Motor neuron (in vitro differentiated cells): ENCODE measurements around the gene SEZ6L. TPM values are rescaled to one million over a fixed set of nuclear protein-coding genes. Genes with fewer than 3 reads are reported as not detected.

ENCODE experiments used
- ATAC-seq, 8 experiments: fragments of 200-7000 bp; cut with Tn5 transposase; replicated peaks in 6 of 8; 2 replicates each; pipeline ENCODE4 v1.8.0; 2021; ENCODE audit warnings: mild to moderate bottlenecking in 8 of 8, moderate library complexity in 8 of 8
- H3K27ac ChIP-seq, 2 donors: fragments of 250-450 bp; sonication (Bioruptor Pico); 2 replicates each; pipeline ENCODE4 v1.9.0; 2021; ENCODE audit warnings: antibody characterized with exemption in 2 of 2, mild to moderate bottlenecking in 2 of 2, moderate library complexity in 1 of 2
- H3K4me1 ChIP-seq, 2 donors: fragments of 250-450 bp; sonication (Bioruptor Pico); replicated peaks in 1 of 2; 2 replicates each; pipeline ENCODE4 v1.6.1; 2021; ENCODE audit warnings: antibody characterized with exemption in 2 of 2, mild to moderate bottlenecking in 2 of 2, moderate library complexity in 1 of 2
- H3K4me3 ChIP-seq, 5 donors: fragments of 250-450 bp; sonication (Bioruptor Pico); 2 replicates each; pipeline ENCODE4 v1.9.0; 2021; ENCODE audit warnings: antibody characterized with exemption in 5 of 5, mild to moderate bottlenecking in 5 of 5, moderate library complexity in 4 of 5
- WGBS, 10 experiments: fragments of 450-650 bp; shearing (Covaris generic); methylation state at CpG; one replicate each; pipeline ENCODE4 v1.0.0; 2022; 5-methylcytosine and 5-hydroxymethylcytosine counted together
- in situ Hi-C, 9 experiments: fragments of 400-800 bp; cut with MboI; loops; one replicate each; pipeline ENCODE4 v1.15.0; 2021; ENCODE audit warnings: low sequenced_read_pairs in 9 of 9, low pct_unique_long_range_greater_than_20kb in 2 of 9; ENCODE audit not compliant: unreplicated experiment in 9 of 9
- total RNA-seq, 8 experiments: library from RNA; unstranded; fragments of 300-600 nt; gene quantifications; 2 replicates each; pipeline versions ENCODE4 v1.2.3 to v1.2.4, GENCODE V29; 2022

Gene SEZ6L
- total RNA-seq, 8 experiments from 2014 or later, result 0.10 to 27.5 (median 3.8) TPM; not detected in 1

GRCh38 chr22:26364066-26365015, 195.1 kb downstream of the SEZ6L start:
- Histone ChIP-seq H3K27ac (no peak overlapping the region), H3K4me3 (no peak overlapping the region), H3K4me1 (peaks cover 4 to 5% of the 10 kb centered on the region in 2 donors)
- WGBS, 10 experiments, result 0 to 67% (median 34%) methylated on average over 1 to 10 of the region's 12 CpGs
- in situ Hi-C loops, result loop anchor here in 3 of 9 experiments (25.0 kb wide), 1 partner anchor 98 kb away; no protein-coding TSS in a partner anchor
- ATAC-seq, result peak; percentile 87 to 92 (median 90)

DNA sequence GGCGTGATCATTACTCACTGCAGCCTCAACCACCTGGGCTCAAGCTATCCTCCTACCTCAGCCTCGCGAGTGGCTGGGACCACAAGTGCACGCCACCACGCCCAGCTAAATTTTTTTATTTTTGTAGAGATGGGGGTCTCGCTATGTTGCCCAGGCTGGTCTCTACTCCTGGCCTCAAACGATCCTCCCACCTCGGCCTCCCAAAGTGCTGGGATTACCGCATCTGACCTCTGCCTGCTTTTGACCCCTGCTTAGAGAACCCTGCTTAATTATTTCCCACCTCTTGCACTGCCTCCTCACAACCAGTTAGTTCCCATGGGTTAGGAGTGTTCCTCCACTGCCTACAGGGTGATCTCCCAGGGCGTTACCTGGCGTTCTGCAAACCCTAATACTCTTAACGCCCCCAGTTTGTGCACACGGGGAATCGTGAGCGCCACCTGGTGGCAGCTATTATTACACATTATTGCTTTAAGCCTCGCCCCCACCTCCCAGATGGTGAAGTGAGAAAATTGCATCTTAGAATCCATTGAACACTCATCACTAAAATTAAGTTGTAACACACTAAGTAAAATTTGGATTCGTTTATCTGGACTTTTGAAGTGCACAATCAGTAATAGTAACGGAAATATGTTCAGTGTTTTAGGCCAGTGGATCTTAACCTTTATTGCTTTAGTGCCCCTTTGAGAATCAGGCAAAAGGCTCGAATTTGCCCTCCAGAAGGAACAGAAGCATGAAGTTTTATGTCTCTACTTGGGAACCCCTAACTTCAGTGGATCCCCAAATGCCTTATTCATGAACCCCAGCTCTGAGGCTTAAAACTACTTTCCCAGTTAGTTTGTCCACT, 198.4 kb downstream of the SEZ6L start:
- in situ Hi-C loops, result loop anchor here in 3 of 9 experiments (25.0 kb wide), 1 partner anchor 95 kb away; no protein-coding TSS in a partner anchor
- no peak overlapping the region for H3K27ac ChIP-seq

GRCh38 chr22:26372890-26373289, 203.6 kb downstream of the SEZ6L start:
- Histone ChIP-seq H3K27ac (no peak overlapping the region), H3K4me1 (peaks cover 21 to 23% of the 10 kb centered on the region in 2 donors), H3K4me3 (no peak overlapping the region)
- no peak for ATAC-seq
- in situ Hi-C loops, result loop anchor here in 3 of 9 experiments (25.0 kb wide), 1 partner anchor 89 kb away; no protein-coding TSS in a partner anchor
- WGBS, 10 experiments, result 0 to 100% (median 84%) methylated on average over 1 to 4 of the region's 4 CpGs; no CpG with 5 or more reads in 2 of the 10 experiments

More for the DNA sequence above, 198.4 kb downstream of the SEZ6L start:
- 8 to 85% (median 36%) methylated on average over 2 to 10 of the region's 19 CpGs for WGBS, 10 experiments
- Histone ChIP-seq H3K4me3 (no peak overlapping the region), H3K4me1 (no peaks in the 10 kb centered on the region)
- peak in 3 of 8 experiments; percentile 45 to 49 (median 45) for ATAC-seq

- peak in 7 of 8 experiments; percentile 23 to 77 (median 53) for ATAC-seq
- peaks cover 21 to 26% of the 10 kb centered on the region in 2 donors for H3K4me1 ChIP-seq
- in situ Hi-C loops, result loop anchor here in 4 of 9 experiments (25.0 kb wide), 2 partner anchors 88 to 238 kb away; partner anchors contain the start of genes CRYBA4 (in 1 of the 4) and CRYBB1 (in 1 of the 4)
- WGBS, 10 experiments, result 0 to 50% (median 11%) methylated on average over 2 to 5 of the region's 10 CpGs; no CpG with 5 or more reads in 2 of the 10 experiments
- no peak overlapping the region for H3K4me3 ChIP-seq
- no peak overlapping the region for H3K27ac ChIP-seq
These were observed 205.2 kb downstream of the SEZ6L start for GRCh38 chr22:26374391-26375026.

GRCh38 chr22:26377170-26377830, 208.0 kb downstream of the SEZ6L start:
- Histone ChIP-seq H3K4me1 (peaks cover 21 to 28% of the 10 kb centered on the region in 2 donors), H3K27ac (no peak overlapping the region), H3K4me3 (no peak overlapping the region)
- peak; percentile 49 to 80 (median 70) for ATAC-seq
- 10 to 100% (median 20%) methylated on average over 1 to 9 of the region's 15 CpGs; no CpG with 5 or more reads in 1 of the 10 experiments for WGBS, 10 experiments
- in situ Hi-C loops, result loop anchor here in 1 of 9 experiments (25.0 kb wide), 1 partner anchor 235 kb away; the partner anchor contains the start of genes CRYBA4 and CRYBB1

DNA sequence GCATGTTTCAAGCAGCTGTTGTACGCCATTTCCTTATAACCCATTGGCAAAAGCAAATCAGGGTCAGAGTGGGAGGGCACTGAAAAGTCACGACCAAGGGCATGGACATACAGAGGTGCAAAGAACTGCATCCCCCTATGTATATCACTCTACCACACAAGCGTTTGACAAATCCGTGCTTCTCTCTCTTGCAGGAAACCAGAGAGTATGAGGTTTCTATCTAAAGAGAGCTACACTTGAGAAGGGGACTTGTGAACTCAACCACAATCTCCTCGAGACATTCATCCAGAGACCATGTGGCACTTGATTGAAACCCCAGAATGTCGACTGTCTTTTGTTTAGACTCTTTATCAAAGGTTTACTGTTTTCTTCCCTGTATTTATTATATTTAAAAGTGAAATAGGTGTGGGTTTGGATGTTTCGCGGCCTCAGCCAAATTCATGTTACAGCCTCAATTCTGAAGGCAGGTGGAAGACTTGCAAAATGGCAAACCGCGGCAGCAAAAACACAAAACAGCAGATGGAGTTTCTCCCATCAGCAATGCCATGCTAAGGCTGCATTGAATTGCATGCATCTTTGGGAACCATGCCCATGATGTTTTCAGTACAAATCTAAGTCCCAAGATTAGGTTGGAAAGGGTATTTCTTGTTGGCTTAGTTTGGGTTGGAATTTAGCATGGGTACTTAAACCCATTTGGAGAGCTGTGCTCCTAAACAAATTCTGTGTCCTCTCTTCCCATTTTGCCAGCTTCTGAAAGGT, 211.0 kb downstream of the SEZ6L start:
- 17 to 100% (median 76%) methylated on average over 1 to 10 of the region's 10 CpGs; no CpG with 5 or more reads in 2 of the 10 experiments for WGBS, 10 experiments
- in situ Hi-C loops, result loop anchor here in 1 of 9 experiments (25.0 kb wide), 1 partner anchor 232 kb away; the partner anchor contains the start of genes CRYBA4 and CRYBB1
- Histone ChIP-seq H3K4me3 (no peak overlapping the region), H3K4me1 (peaks cover 7 to 14% of the 10 kb centered on the region in 2 donors), H3K27ac (no peak overlapping the region)
- no peak for ATAC-seq

DNA sequence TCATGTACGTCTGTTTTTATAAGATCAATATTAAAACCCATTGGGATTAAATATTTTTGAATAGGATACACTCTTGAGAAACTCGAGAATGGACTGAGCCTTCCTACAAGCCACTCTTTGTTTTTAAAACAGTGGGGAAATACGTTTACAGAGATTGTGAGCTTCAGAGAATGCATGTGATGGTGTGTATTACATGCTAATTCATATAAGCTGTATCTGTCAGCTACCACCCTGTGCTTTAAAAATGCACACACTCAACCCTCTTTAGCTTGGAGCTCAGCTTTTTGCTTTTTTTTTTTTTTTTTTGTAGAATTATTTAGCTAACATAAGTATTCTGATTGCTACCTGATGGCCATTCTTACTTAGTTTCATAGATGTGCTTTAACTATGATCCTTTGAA, 213.5 kb downstream of the SEZ6L start:
- H3K27ac ChIP-seq, result no peak overlapping the region
- H3K4me1 ChIP-seq, result peaks cover 4 to 10% of the 10 kb centered on the region in 2 donors
- 0 to 80% (median 55%) methylated on average over 1 to 3 of the region's 3 CpGs for WGBS, 10 experiments
- ATAC-seq, result peak in 2 of 8 experiments; percentile 51 to 72
- in situ Hi-C loops, result loop anchor here in 1 of 9 experiments (25.0 kb wide), 1 partner anchor 230 kb away; the partner anchor contains the start of genes CRYBA4 and CRYBB1
- no peak overlapping the region for H3K4me3 ChIP-seq

- Histone ChIP-seq H3K27ac (no peak overlapping the region), H3K4me3 (no peak overlapping the region), H3K4me1 (peaks cover 3 to 6% of the 10 kb centered on the region in 2 donors)
- in situ Hi-C loops, result loop anchor here in 1 of 9 experiments (25.0 kb wide), 1 partner anchor 228 kb away; the partner anchor contains the start of genes CRYBA4 and CRYBB1
- no peak for ATAC-seq
- WGBS, 10 experiments, result 0 to 96% (median 80%) methylated on average over 1 to 7 of the region's 7 CpGs; no CpG with 5 or more reads in 2 of the 10 experiments
These were observed 214.8 kb downstream of the SEZ6L start for GRCh38 chr22:26383968-26384556.

GRCh38 chr22:26385164-26385563, 215.9 kb downstream of the SEZ6L start:
- WGBS, 10 experiments, result 0 to 100% (median 79%) methylated on average over 1 of the region's 1 CpG; no CpG with 5 or more reads in 4 of the 10 experiments
- Histone ChIP-seq H3K27ac (no peak overlapping the region), H3K4me3 (no peak overlapping the region), H3K4me1 (peaks cover 3 to 6% of the 10 kb centered on the region in 2 donors)
- ATAC-seq, result no peak
- in situ Hi-C loops, result loop anchor here in 1 of 9 experiments (25.0 kb wide), 1 partner anchor 227 kb away; the partner anchor contains the start of genes CRYBA4 and CRYBB1

DNA sequence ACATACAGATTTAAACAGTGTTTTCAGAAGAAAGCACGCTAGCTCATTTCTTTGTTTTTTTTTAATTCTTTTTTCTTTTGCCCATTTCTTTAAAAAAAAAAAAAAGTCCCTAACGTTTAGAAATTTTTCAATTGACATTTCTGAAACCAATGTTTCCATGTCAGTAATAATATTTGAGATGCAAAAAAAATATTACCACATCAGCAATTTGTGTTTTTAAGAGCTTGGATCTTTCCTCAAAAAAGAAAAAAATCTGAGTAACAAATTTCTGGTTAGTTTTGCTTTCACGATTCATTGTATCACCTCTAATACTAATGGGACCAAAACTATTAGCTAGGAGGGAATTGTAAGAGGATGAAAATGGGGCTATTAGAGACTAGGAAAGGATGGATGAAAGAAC, 219.9 kb downstream of the SEZ6L start:
- WGBS, 10 experiments, result 19 to 100% (median 83%) methylated on average over 2 to 3 of the region's 3 CpGs

More for the DNA sequence above, 219.9 kb downstream of the SEZ6L start:
- no peak overlapping the region for H3K27ac ChIP-seq
- ATAC-seq, result no peak
- in situ Hi-C loops, result loop anchor here in 1 of 9 experiments (25.0 kb wide), 1 partner anchor 223 kb away; the partner anchor contains the start of genes CRYBA4 and CRYBB1
- peaks cover 3% of the 10 kb centered on the region in 2 donors for H3K4me1 ChIP-seq
- H3K4me3 ChIP-seq, result no peak overlapping the region
